Astrocyte (in vitro differentiated cells and primary cell): ENCODE data around the gene NPAS3. TPM values are rescaled to one million over a fixed set of nuclear protein-coding genes. Genes with fewer than 3 reads are reported as not detected.

Source experiments
- DNase-seq: peaks from one replicate; pipeline ENCODE4 v3.0.0-alpha.2; 2010; ENCODE audit warnings: low read depth
- FAIRE-seq: peaks from 2 replicates; lab custom pipeline; 2011; peaks lifted over from hg19 to GRCh38; lab: Jason Lieb, UNC
- H2AFZ ChIP-seq: 2 replicates; pipeline ENCODE4 v1.6.0; 2012; ENCODE audit warnings: low read depth, low read length, inconsistent platforms
- H3K27ac ChIP-seq: 2 replicates; pipeline ENCODE4 v1.5.1; 2011; ENCODE audit warnings: low read depth, low read length, inconsistent platforms
- H3K27me3 ChIP-seq: 2 replicates; pipeline ENCODE4 v1.6.0; 2011; ENCODE audit warnings: low read length, inconsistent platforms; ENCODE audit not compliant: insufficient read depth
- H3K36me3 ChIP-seq: 2 replicates; pipeline ENCODE4 v1.5.1; 2011; ENCODE audit warnings: low read length, inconsistent platforms; ENCODE audit not compliant: insufficient read depth
- H3K4me1 ChIP-seq: 2 replicates; pipeline ENCODE4 v1.5.1; 2011; ENCODE audit warnings: low read length, inconsistent platforms; ENCODE audit not compliant: insufficient read depth
- H3K4me2 ChIP-seq: 2 replicates; pipeline ENCODE4 v1.6.0; 2012; ENCODE audit warnings: low read length, inconsistent platforms
- H3K4me3 ChIP-seq: 2 replicates; pipeline ENCODE4 v1.5.1; 2011; ENCODE audit warnings: low read depth, mild to moderate bottlenecking, low read length, inconsistent platforms; ENCODE audit not compliant: insufficient read depth
- H3K79me2 ChIP-seq: 2 replicates; pipeline ENCODE4 v1.6.0; 2012; ENCODE audit warnings: mild to moderate bottlenecking, low read length, inconsistent platforms; ENCODE audit not compliant: insufficient read depth
- H3K9ac ChIP-seq: 2 replicates; pipeline ENCODE4 v1.6.0; 2012; ENCODE audit warnings: mild to moderate bottlenecking, low read length, inconsistent platforms
- H3K9me3 ChIP-seq: 2 replicates; pipeline ENCODE4 v1.5.1; 2012; ENCODE audit warnings: low read depth, mild to moderate bottlenecking, low read length, inconsistent platforms; ENCODE audit not compliant: insufficient read depth
- H4K20me1 ChIP-seq: 2 replicates; pipeline ENCODE4 v1.6.0; 2012; ENCODE audit warnings: low read length, inconsistent platforms; ENCODE audit not compliant: insufficient read depth
- H3K27ac Mint-ChIP-seq: one replicate; pipeline ENCODE4 v1.8.0; 2021; ENCODE audit warnings: mild to moderate bottlenecking, mixed read lengths; ENCODE audit not compliant: unreplicated experiment
- H3K27me3 Mint-ChIP-seq: one replicate; pipeline ENCODE4 v1.8.0; 2021; ENCODE audit warnings: low read depth, mixed read lengths; ENCODE audit not compliant: unreplicated experiment
- H3K36me3 Mint-ChIP-seq: one replicate; pipeline ENCODE4 v1.8.0; 2021; ENCODE audit warnings: low read depth, mixed read lengths; ENCODE audit not compliant: unreplicated experiment
- H3K4me1 Mint-ChIP-seq: one replicate; pipeline ENCODE4 v1.8.0; 2021; ENCODE audit warnings: low read depth, mixed read lengths; ENCODE audit not compliant: unreplicated experiment
- H3K4me3 Mint-ChIP-seq: one replicate; pipeline ENCODE4 v1.8.0; 2021; ENCODE audit warnings: mild to moderate bottlenecking, moderate library complexity, mixed read lengths; ENCODE audit not compliant: unreplicated experiment
- H3K9me3 Mint-ChIP-seq: one replicate; pipeline ENCODE4 v1.8.0; 2021; ENCODE audit warnings: mild to moderate bottlenecking, mixed read lengths; ENCODE audit not compliant: unreplicated experiment
- CTCF ChIP-seq: IDR thresholded peaks from 2 replicates; pipeline ENCODE4 v1.5.1; 2011; ENCODE audit warnings: low read depth, mild to moderate bottlenecking, inconsistent platforms, low read length, moderate library complexity; ENCODE audit not compliant: insufficient read depth
- EZH2 ChIP-seq: IDR thresholded peaks from 2 replicates; pipeline ENCODE4 v1.6.1; 2012; ENCODE audit warnings: mild to moderate bottlenecking, low read length, inconsistent platforms; ENCODE audit not compliant: insufficient read depth
- total RNA-seq: library from RNA; stranded (reverse); gene quantifications from 2 replicates; pipeline ENCODE4 v1.2.1, GENCODE V29; 2021

The NPAS3 gene
- total RNA-seq, 1 donor from 2014 or later = 2.6 TPM

- no peak for FAIRE-seq
- H3K4me1 Mint-ChIP-seq = no peaks in the 10 kb centered on the region
Measured at GRCh38 chr14:33548606-33549005, 609.9 kb downstream of the NPAS3 start.

GRCh38 chr14:33551963-33552362 is 613.3 kb downstream of the NPAS3 start:
- Mint-ChIP-seq H3K27ac (no peak overlapping the region), H3K4me1 (peaks cover 8% of the 10 kb centered on the region), H3K36me3 (no peaks in the 10 kb centered on the region), H3K9me3 (no peaks in the 10 kb centered on the region), H3K4me3 (no peak overlapping the region), H3K27me3 (no peaks in the 10 kb centered on the region)
- H3K4me2 ChIP-seq = no peak overlapping the region
- FAIRE-seq (no peak), DNase-seq (no peak)
- H4K20me1 ChIP-seq = no peaks in the 10 kb centered on the region
- H3K27ac ChIP-seq = no peak overlapping the region
- H3K36me3 ChIP-seq = no peaks in the 10 kb centered on the region
- H3K4me3 ChIP-seq = no peak overlapping the region
- TF ChIP-seq EZH2 (no peak), CTCF (no peak)
- no peak overlapping the region for H3K9ac ChIP-seq
- no peak overlapping the region for H2AFZ ChIP-seq
- no peaks in the 10 kb centered on the region for H3K9me3 ChIP-seq
- H3K79me2 ChIP-seq = no peaks in the 10 kb centered on the region
- H3K27me3 ChIP-seq = no peaks in the 10 kb centered on the region
- H3K4me1 ChIP-seq = peaks cover 13% of the 10 kb centered on the region

More at GRCh38 chr14:33548606-33549005, 609.9 kb downstream of the NPAS3 start:
- no peak overlapping the region for H3K27ac ChIP-seq
- H3K36me3 Mint-ChIP-seq = no peaks in the 10 kb centered on the region
- H3K4me3 Mint-ChIP-seq = no peak overlapping the region
- H3K9me3 ChIP-seq = no peaks in the 10 kb centered on the region
- H3K27me3 ChIP-seq = no peaks in the 10 kb centered on the region
- H3K79me2 ChIP-seq = no peaks in the 10 kb centered on the region
- DNase-seq = no peak
- no peaks in the 10 kb centered on the region for H3K4me1 ChIP-seq
- no peaks in the 10 kb centered on the region for H3K9me3 Mint-ChIP-seq
- H4K20me1 ChIP-seq = no peaks in the 10 kb centered on the region
- H3K4me3 ChIP-seq = no peak overlapping the region
- H3K27me3 Mint-ChIP-seq = no peaks in the 10 kb centered on the region
- H2AFZ ChIP-seq = no peak overlapping the region
- no peak overlapping the region for H3K9ac ChIP-seq
- H3K36me3 ChIP-seq = no peaks in the 10 kb centered on the region
- H3K4me2 ChIP-seq = no peak overlapping the region
- no peak for TF ChIP-seq CTCF
- TF ChIP-seq EZH2 = no peak
- H3K27ac Mint-ChIP-seq = no peak overlapping the region

- FAIRE-seq (no peak), DNase-seq (no peak)
- Histone ChIP-seq H3K27ac (no peak overlapping the region), H3K27me3 (no peaks in the 10 kb centered on the region), H3K4me3 (no peak overlapping the region), H3K4me2 (no peak overlapping the region), H3K79me2 (no peaks in the 10 kb centered on the region), H3K9ac (no peak overlapping the region), H3K9me3 (no peaks in the 10 kb centered on the region), H2AFZ (no peak overlapping the region), H3K4me1 (peaks cover 13% of the 10 kb centered on the region), H4K20me1 (no peaks in the 10 kb centered on the region), H3K36me3 (no peaks in the 10 kb centered on the region)
- Mint-ChIP-seq H3K27me3 (no peaks in the 10 kb centered on the region), H3K4me1 (peaks cover 8% of the 10 kb centered on the region), H3K4me3 (no peak overlapping the region), H3K36me3 (no peaks in the 10 kb centered on the region), H3K9me3 (no peaks in the 10 kb centered on the region), H3K27ac (no peak overlapping the region)
- TF ChIP-seq EZH2 (no peak), CTCF (no peak)
Measured at GRCh38 chr14:33553706-33554278, 615.1 kb downstream of the NPAS3 start.
